Fibroblast of peridontal ligament (primary cell): ENCODE data around the gene ITIH6.

ENCODE experiments used
- DNase-seq: peaks from one replicate; pipeline ENCODE4 v3.0.0-alpha.2; 2010; ENCODE audit errors: extremely low read depth

Gene ITIH6

GRCh38 chrX:54711735-54712134 is 86.3 kb downstream of the ITIH6 start:
- no peak for DNase-seq

- no peak for DNase-seq
Measured at GRCh38 chrX:54710920-54711319, 87.1 kb downstream of the ITIH6 start.

GRCh38 chrX:54708404-54708803 is 89.7 kb downstream of the ITIH6 start:
- DNase-seq, result no peak
